HEK293 (cell line): ENCODE measurements around the gene LHFPL2.

Source experiments
- CTCF ChIA-PET: fragments of 350-600 bp; formaldehyde crosslinking; extraction: SDS; loops from one replicate; lab custom pipeline; 2021; ENCODE audit warnings: antibody characterized with exemption; lab: Yijun Ruan, JAX
- POLR2A ChIA-PET: fragments of 300-600 bp; formaldehyde crosslinking; extraction: SDS; loops from one replicate; lab custom pipeline; 2020; ENCODE audit warnings: antibody characterized with exemption, inconsistent platforms; lab: Yijun Ruan, JAX
- H3K27ac ChIP-seq: fragments of 200-500 bp; sonication (Bioruptor generic); 2 replicates; pipeline ENCODE4 v1.5.1; 2014; ENCODE audit warnings: low read depth, low read length, control low read depth, inconsistent platforms; ENCODE audit errors: extremely low read depth
- H3K36me3 ChIP-seq, 2 experiments: fragments of 200-500 bp in 1 of 2; sonication (Bioruptor generic) in 1 of 2; 1 replicate in 1 of 2; 2 replicates in 1 of 2; pipeline ENCODE4 v1.5.1; 2014 to 2017; ENCODE audit warnings: inconsistent platforms in 2 of 2, low read length in 2 of 2; ENCODE audit not compliant: control insufficient read depth in 2 of 2, insufficient read depth in 1 of 2
- H3K4me1 ChIP-seq: fragments of 200-500 bp; sonication (Bioruptor generic); 2 replicates; pipeline ENCODE4 v1.5.1; 2014; ENCODE audit warnings: mild to moderate bottlenecking, low read length, inconsistent platforms; ENCODE audit not compliant: control insufficient read depth, insufficient read depth
- H3K4me3 ChIP-seq: 2 replicates; pipeline ENCODE4 v1.5.1; 2011; ENCODE audit warnings: low read depth, mild to moderate bottlenecking, control low read depth, low read length, moderate library complexity
- H3K9me3 ChIP-seq: fragments of 200-500 bp; sonication (Bioruptor generic); 2 replicates; pipeline ENCODE4 v1.5.1; 2014; ENCODE audit warnings: low read depth, low read length, inconsistent platforms; ENCODE audit not compliant: control insufficient read depth, insufficient read depth
- GLI2 ChIP-seq: fragments of 450-650 bp; formaldehyde crosslinking; IDR thresholded peaks from 2 replicates; pipeline ENCODE4; 2017; ENCODE audit warnings: missing biosample characterization, missing genetic modification characterization, low read depth, borderline replicate concordance
- HOXD13 ChIP-seq: sonication (generic); formaldehyde crosslinking; IDR thresholded peaks from 2 replicates; pipeline ENCODE4 v1.8.0; 2022; ENCODE audit warnings: missing genetic modification reagents, borderline replicate concordance
- KLF16 ChIP-seq: fragments of 450-650 bp; formaldehyde crosslinking; IDR thresholded peaks from 2 replicates; pipeline ENCODE4 v1.5.1; 2017; ENCODE audit warnings: missing biosample characterization, missing genetic modification characterization
- PRDM1 ChIP-seq: fragments of 450-650 bp; formaldehyde crosslinking; IDR thresholded peaks from 2 replicates; pipeline ENCODE4; 2016; ENCODE audit warnings: missing biosample characterization, missing genetic modification characterization
- RBAK ChIP-seq: fragments of 450-650 bp; formaldehyde crosslinking; IDR thresholded peaks from 2 replicates; pipeline ENCODE4 v1.5.1; 2016; ENCODE audit warnings: missing biosample characterization, missing genetic modification characterization
- SETDB1 ChIP-seq: IDR thresholded peaks from one replicate; pipeline ENCODE4 v1.6.1; 2017; ENCODE audit warnings: mild to moderate bottlenecking, low read length, moderate library complexity, mixed read lengths; ENCODE audit not compliant: insufficient read length
- YY2 ChIP-seq: fragments of 450-650 bp; formaldehyde crosslinking; IDR thresholded peaks from 2 replicates; pipeline ENCODE4 v1.5.1; 2016; ENCODE audit warnings: missing biosample characterization, missing genetic modification characterization
- ZBTB20 ChIP-seq: fragments of 450-650 bp; formaldehyde crosslinking; IDR thresholded peaks from 2 replicates; pipeline ENCODE4 v1.5.1; 2016; ENCODE audit warnings: missing biosample characterization, missing genetic modification characterization
- ZBTB6 ChIP-seq: fragments of 450-650 bp; formaldehyde crosslinking; IDR thresholded peaks from 2 replicates; pipeline ENCODE4 v1.5.1; 2017; ENCODE audit warnings: missing biosample characterization, missing genetic modification characterization
- ZFHX2 ChIP-seq: fragments of 450-650 bp; formaldehyde crosslinking; conservative IDR thresholded peaks from 2 replicates; pipeline ENCODE4 v1.5.1; 2016; ENCODE audit warnings: missing biosample characterization, missing genetic modification characterization
- ZIC2 ChIP-seq: fragments of 450-650 bp; formaldehyde crosslinking; IDR thresholded peaks from 2 replicates; pipeline ENCODE4 v1.5.1; 2016; ENCODE audit warnings: missing biosample characterization, missing genetic modification characterization
- ZNF23 ChIP-seq: fragments of 450-650 bp; formaldehyde crosslinking; IDR thresholded peaks from 2 replicates; pipeline ENCODE4 v1.5.1; 2016; ENCODE audit warnings: missing biosample characterization, missing genetic modification characterization, borderline replicate concordance
- ZNF292 ChIP-seq: fragments of 450-650 bp; formaldehyde crosslinking; IDR thresholded peaks from 2 replicates; pipeline ENCODE4 v1.5.1; 2016; ENCODE audit warnings: low read depth, missing biosample characterization, missing genetic modification characterization, borderline replicate concordance
- ZNF362 ChIP-seq: fragments of 450-650 bp; formaldehyde crosslinking; IDR thresholded peaks from 2 replicates; pipeline ENCODE4 v1.5.1; 2016; ENCODE audit warnings: missing biosample characterization, missing genetic modification characterization
- ZNF555 ChIP-seq: fragments of 450-650 bp; formaldehyde crosslinking; conservative IDR thresholded peaks from 2 replicates; pipeline ENCODE4 v1.5.1; 2017; ENCODE audit warnings: missing biosample characterization, mild to moderate bottlenecking, missing genetic modification characterization, inconsistent platforms
- ZNF571 ChIP-seq: fragments of 450-650 bp; formaldehyde crosslinking; IDR thresholded peaks from 2 replicates; pipeline ENCODE4 v1.5.0; 2017; ENCODE audit warnings: missing biosample characterization, missing genetic modification characterization
- ZNF623 ChIP-seq: fragments of 450-650 bp; formaldehyde crosslinking; IDR thresholded peaks from 2 replicates; pipeline ENCODE4 v1.5.1; 2016; ENCODE audit warnings: missing biosample characterization, missing genetic modification characterization
- ZNF624 ChIP-seq: fragments of 450-650 bp; formaldehyde crosslinking; IDR thresholded peaks from 2 replicates; pipeline ENCODE4 v1.5.1; 2017; ENCODE audit warnings: missing biosample characterization, missing genetic modification characterization
- ZNF654 ChIP-seq: fragments of 450-650 bp; formaldehyde crosslinking; IDR thresholded peaks from 2 replicates; pipeline ENCODE4 v1.5.1; 2016; ENCODE audit warnings: low read depth, missing biosample characterization, missing genetic modification characterization
- ZNF677 ChIP-seq: fragments of 450-650 bp; IDR thresholded peaks from 2 replicates; pipeline ENCODE4 v1.5.0; 2018; ENCODE audit warnings: missing biosample characterization, mild to moderate bottlenecking, missing genetic modification characterization, moderate library complexity
- TF ChIP-seq, protein P1 (sequence below): fragments of 450-650 bp; formaldehyde crosslinking; IDR thresholded peaks from 2 replicates; pipeline ENCODE4 v1.5.1; 2016; ENCODE audit warnings: missing biosample characterization, missing genetic modification characterization
- TF ChIP-seq, protein P2 (sequence below): fragments of 450-650 bp; formaldehyde crosslinking; IDR thresholded peaks from 2 replicates; pipeline ENCODE4 v1.5.1; 2016; ENCODE audit warnings: missing biosample characterization, missing genetic modification characterization, low read depth

The LHFPL2 gene

GRCh38 chr5:78536661-78537196 lies 111.8 kb downstream of the LHFPL2 start (continued):
- TF ChIP-seq ZNF677 (tag by site-specific recombination) (no peak), RBAK (no peak), ZNF624 (tag by site-specific recombination) (no peak), HOXD13 (CRISPR knock-in tag) (no peak)

DNA sequence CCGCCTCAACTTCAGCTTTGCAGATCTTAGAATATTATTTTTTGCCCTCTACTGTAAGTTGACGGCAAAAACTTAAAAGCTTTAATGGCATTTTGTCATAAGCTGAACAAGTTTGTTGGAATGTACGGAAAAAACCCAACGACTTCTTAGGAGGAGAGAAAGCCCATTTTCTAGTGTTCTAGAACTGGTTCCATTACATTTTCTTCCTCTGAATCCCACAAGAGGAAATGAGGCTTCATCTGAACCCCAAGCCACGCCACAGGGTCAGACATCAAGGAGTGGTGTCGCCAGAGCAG lies 113.7 kb downstream of the LHFPL2 start:
- POLR2A ChIA-PET = no interaction called here

GRCh38 chr5:78534148-78534904 lies 114.2 kb downstream of the LHFPL2 start:
- ChIA-PET CTCF (interaction anchor here (0.6 to 3.9 kb wide), 18 partner anchors 13 to 488 kb away, joined by 3 to 15 read pairs (median 5); no protein-coding TSS in a partner anchor), POLR2A (no interaction called here)
- Histone ChIP-seq H3K4me1 (no peaks in the 10 kb centered on the region), H3K9me3 (no peaks in the 10 kb centered on the region), H3K4me3 (no peak overlapping the region), H3K27ac (no peak overlapping the region), H3K36me3 (no peaks in the 10 kb centered on the region)
- TF ChIP-seq ZIC2 (peak; percentile 49), ZNF292 (tag by site-specific recombination) (no peak), PRDM1 (no peak), SETDB1 (no peak), ZBTB20 (no peak), ZNF23 (tag by site-specific recombination) (no peak)

More for the DNA sequence above, 113.7 kb downstream of the LHFPL2 start:
- H3K4me1 ChIP-seq = no peaks in the 10 kb centered on the region
- no peak overlapping the region for H3K27ac ChIP-seq
- CTCF ChIA-PET = interaction anchor here (0.6 to 3.9 kb wide), 8 partner anchors 29 to 354 kb away, joined by 3 to 15 read pairs (median 4); no protein-coding TSS in a partner anchor
- no peaks in the 10 kb centered on the region for H3K9me3 ChIP-seq
- no peak overlapping the region for H3K4me3 ChIP-seq
- no peaks in the 10 kb centered on the region for H3K36me3 ChIP-seq
- TF ChIP-seq ZFHX2 (tag by site-specific recombination) = no peak
- TF ChIP-seq YY2 (tag by site-specific recombination) = no peak
- TF ChIP-seq ZNF623 = no peak
- no peak for TF ChIP-seq ZNF555 (tag by site-specific recombination)
- no peak for TF ChIP-seq KLF16
- no peak for TF ChIP-seq ZBTB6 (tag by site-specific recombination)
- no peak for TF ChIP-seq ZNF362 (tag by site-specific recombination)

GRCh38 chr5:78533356-78533755 lies 115.2 kb downstream of the LHFPL2 start:
- Histone ChIP-seq H3K4me1 (no peaks in the 10 kb centered on the region), H3K9me3 (no peaks in the 10 kb centered on the region), H3K4me3 (no peak overlapping the region), H3K36me3 (no peaks in the 10 kb centered on the region), H3K27ac (no peak overlapping the region)
- TF ChIP-seq ZIC2 (no peak), GLI2 (tag by site-specific recombination) (no peak), ZNF571 (tag by site-specific recombination) (no peak), ZNF654 (tag by site-specific recombination) (peak; percentile 39)
- TF ChIP-seq, protein P1, sequence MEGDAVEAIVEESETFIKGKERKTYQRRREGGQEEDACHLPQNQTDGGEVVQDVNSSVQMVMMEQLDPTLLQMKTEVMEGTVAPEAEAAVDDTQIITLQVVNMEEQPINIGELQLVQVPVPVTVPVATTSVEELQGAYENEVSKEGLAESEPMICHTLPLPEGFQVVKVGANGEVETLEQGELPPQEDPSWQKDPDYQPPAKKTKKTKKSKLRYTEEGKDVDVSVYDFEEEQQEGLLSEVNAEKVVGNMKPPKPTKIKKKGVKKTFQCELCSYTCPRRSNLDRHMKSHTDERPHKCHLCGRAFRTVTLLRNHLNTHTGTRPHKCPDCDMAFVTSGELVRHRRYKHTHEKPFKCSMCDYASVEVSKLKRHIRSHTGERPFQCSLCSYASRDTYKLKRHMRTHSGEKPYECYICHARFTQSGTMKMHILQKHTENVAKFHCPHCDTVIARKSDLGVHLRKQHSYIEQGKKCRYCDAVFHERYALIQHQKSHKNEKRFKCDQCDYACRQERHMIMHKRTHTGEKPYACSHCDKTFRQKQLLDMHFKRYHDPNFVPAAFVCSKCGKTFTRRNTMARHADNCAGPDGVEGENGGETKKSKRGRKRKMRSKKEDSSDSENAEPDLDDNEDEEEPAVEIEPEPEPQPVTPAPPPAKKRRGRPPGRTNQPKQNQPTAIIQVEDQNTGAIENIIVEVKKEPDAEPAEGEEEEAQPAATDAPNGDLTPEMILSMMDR (tag by site-specific recombination) = 0 out of 2 replicates have a peak, but pooled peaks have one; percentile 10
- TF ChIP-seq, protein P2, sequence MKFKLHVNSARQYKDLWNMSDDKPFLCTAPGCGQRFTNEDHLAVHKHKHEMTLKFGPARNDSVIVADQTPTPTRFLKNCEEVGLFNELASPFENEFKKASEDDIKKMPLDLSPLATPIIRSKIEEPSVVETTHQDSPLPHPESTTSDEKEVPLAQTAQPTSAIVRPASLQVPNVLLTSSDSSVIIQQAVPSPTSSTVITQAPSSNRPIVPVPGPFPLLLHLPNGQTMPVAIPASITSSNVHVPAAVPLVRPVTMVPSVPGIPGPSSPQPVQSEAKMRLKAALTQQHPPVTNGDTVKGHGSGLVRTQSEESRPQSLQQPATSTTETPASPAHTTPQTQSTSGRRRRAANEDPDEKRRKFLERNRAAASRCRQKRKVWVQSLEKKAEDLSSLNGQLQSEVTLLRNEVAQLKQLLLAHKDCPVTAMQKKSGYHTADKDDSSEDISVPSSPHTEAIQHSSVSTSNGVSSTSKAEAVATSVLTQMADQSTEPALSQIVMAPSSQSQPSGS = no peak
- POLR2A ChIA-PET = no interaction called here
- CTCF ChIA-PET = interaction anchor here (0.5 to 3.9 kb wide), 26 partner anchors 8 to 489 kb away, joined by 3 to 15 read pairs (median 4); no protein-coding TSS in a partner anchor
